Sigmoid colon (tissue), 4 donors: ENCODE measurements around the gene EP400.
A peak's percentile ranks its signal among the peaks of the same experiment; 100 is the strongest.
"Not testable (repeated sequence)": the region's sequence is repeated elsewhere in the genome, so short reads cannot be mapped to it uniquely, and the experiment has no call there.

Experiments
- CTCF ChIP-seq, 4 experiments: fragments of 450-650 bp in 3 of 4; fragments of 200-600 bp in 1 of 4; IDR thresholded peaks; one replicate each; pipeline ENCODE4 v1.5.1; 2016 to 2019; ENCODE audit warnings: antibody characterized with exemption in 4 of 4, mild to moderate bottlenecking in 3 of 4, moderate library complexity in 2 of 4
- POLR2A ChIP-seq, 2 donors: fragments of 450-650 bp; IDR thresholded peaks; one replicate each; pipeline ENCODE4 v1.6.1; 2016; ENCODE audit warnings: antibody characterized with exemption in 2 of 2, mild to moderate bottlenecking in 2 of 2, moderate library complexity in 2 of 2
- POLR2AphosphoS5 ChIP-seq, 4 donors: sonication (generic); formaldehyde crosslinking; IDR thresholded peaks; one replicate each; pipeline ENCODE4 v1.6.1; 2017; ENCODE audit warnings: antibody characterized with exemption in 4 of 4

GRCh38 chr12:131948713-131949430 lies 870 bp upstream of the EP400 start:
- TF ChIP-seq CTCF, POLR2A (IDR thresholded peaks at IDR 0.05): not testable (repeated sequence)
- peak in 1 of 4 donors; percentile 17 for TF ChIP-seq POLR2AphosphoS5 (IDR thresholded peaks at IDR 0.05)
